Upper lobe of right lung (tissue), 1 donor: ENCODE measurements around the gene CAMKMT. TPM values are rescaled to one million over a fixed set of nuclear protein-coding genes. Genes with fewer than 3 reads are reported as not detected.

Source experiments
- ATAC-seq: fragments of 200-7000 bp; cut with Tn5 transposase; one replicate; pipeline ENCODE4 v1.9.1; 2020; ENCODE audit warnings: mild to moderate bottlenecking, moderate library complexity
- DNase-seq: peaks from one replicate; pipeline ENCODE4 v3.0.0-alpha.2; 2020
- H3K27ac ChIP-seq: fragments of 200-600 bp; one replicate; pipeline ENCODE4 v1.8.0; 2022
- H3K27me3 ChIP-seq: fragments of 200-600 bp; one replicate; pipeline ENCODE4 v1.8.0; 2022; ENCODE audit warnings: mild to moderate bottlenecking
- H3K36me3 ChIP-seq: fragments of 200-600 bp; one replicate; pipeline ENCODE4 v1.8.0; 2022
- H3K4me1 ChIP-seq: fragments of 200-600 bp; one replicate; pipeline ENCODE4 v1.8.0; 2022
- H3K4me3 ChIP-seq: fragments of 200-600 bp; one replicate; pipeline ENCODE4 v1.8.0; 2022; ENCODE audit warnings: mild to moderate bottlenecking
- H3K9me3 ChIP-seq: fragments of 200-600 bp; one replicate; pipeline ENCODE4 v1.8.0; 2022
- CTCF ChIP-seq: fragments of 200-600 bp; IDR thresholded peaks from one replicate; pipeline ENCODE4 v1.8.0; 2022; ENCODE audit warnings: antibody characterized with exemption
- intact Hi-C: fragments of 100-400 bp; cut with DNase I; formaldehyde crosslinking; loops from one replicate; pipeline ENCODE4 v1.11.0; 2022
- total RNA-seq: library from RNA; stranded (reverse); fragmentation: NEBNext Ultra II Directional; extraction: Animal tissue kit (Norgen Biotek cat#: 25700); gene quantifications from one replicate; pipeline ENCODE4 v1.2.1, GENCODE V29; 2021
- donor health status: DM: no; HTN: yes; CAD: no; lungs with severe emphysema.

The CAMKMT gene
- total RNA-seq, 1 donor from 2014 or later = 10.5 TPM

DNA sequence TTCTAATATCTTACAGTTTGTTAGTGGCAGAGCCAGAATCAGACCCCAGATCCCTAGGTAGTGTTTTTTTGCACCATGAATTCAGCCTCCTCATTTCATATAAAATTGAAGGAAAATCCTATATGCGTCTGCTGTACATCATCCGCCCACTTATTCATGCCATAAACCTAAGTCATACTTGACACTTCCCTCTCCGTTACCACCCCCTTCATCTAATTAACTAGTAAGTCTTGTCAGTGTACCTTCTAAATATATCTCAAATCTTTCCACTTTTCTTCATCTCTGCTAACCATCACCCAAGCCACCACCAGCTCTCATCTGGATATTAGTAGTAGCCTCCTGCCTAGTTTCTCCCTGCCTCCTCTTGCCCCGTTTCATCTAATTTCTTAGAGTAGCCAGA, 331.1 kb downstream of the CAMKMT start:
- no peak for DNase-seq

DNA sequence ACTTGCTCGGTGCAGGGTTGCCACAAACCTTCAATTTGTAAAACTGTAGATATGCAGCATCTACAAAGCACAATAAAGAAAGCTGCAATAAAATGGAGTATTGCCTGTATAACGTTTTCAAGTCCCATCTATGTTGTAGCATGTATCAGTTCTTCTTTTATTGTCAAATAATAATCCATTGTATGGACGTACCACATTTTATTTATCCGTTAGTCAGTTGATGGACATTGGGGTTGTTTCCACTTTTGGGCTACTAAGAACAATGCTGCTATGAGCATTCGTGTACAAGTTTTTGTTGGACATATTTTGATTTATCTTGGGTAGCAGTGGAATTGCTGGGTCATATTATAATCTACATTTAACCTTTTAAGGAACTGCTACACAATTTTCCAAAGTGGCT, 339.1 kb downstream of the CAMKMT start:
- no peak for TF ChIP-seq CTCF
- H3K36me3 ChIP-seq = no peaks in the 10 kb centered on the region
- DNase-seq = no peak
- H3K4me3 ChIP-seq = no peak overlapping the region
- H3K27me3 ChIP-seq = no peaks in the 10 kb centered on the region
- intact Hi-C loops = no loop called here
- ATAC-seq = no peak
- no peaks in the 10 kb centered on the region for H3K4me1 ChIP-seq
- H3K9me3 ChIP-seq = no peaks in the 10 kb centered on the region
- no peak overlapping the region for H3K27ac ChIP-seq

More for the DNA sequence above, 331.1 kb downstream of the CAMKMT start:
- Histone ChIP-seq H3K4me3 (no peak overlapping the region), H3K36me3 (no peaks in the 10 kb centered on the region), H3K9me3 (no peaks in the 10 kb centered on the region), H3K27me3 (no peaks in the 10 kb centered on the region), H3K4me1 (no peaks in the 10 kb centered on the region), H3K27ac (no peak overlapping the region)
- TF ChIP-seq CTCF = no peak
- intact Hi-C loops = no loop called here
- ATAC-seq = no peak

- Histone ChIP-seq H3K27me3 (no peaks in the 10 kb centered on the region), H3K36me3 (no peaks in the 10 kb centered on the region), H3K4me3 (no peak overlapping the region), H3K27ac (no peak overlapping the region), H3K4me1 (no peaks in the 10 kb centered on the region), H3K9me3 (no peaks in the 10 kb centered on the region)
- ATAC-seq (no peak), DNase-seq (no peak)
- TF ChIP-seq CTCF = no peak
- intact Hi-C loops = no loop called here
These were observed 343.6 kb downstream of the CAMKMT start for GRCh38 chr2:44705356-44705755.

GRCh38 chr2:44705876-44706480, 344.2 kb downstream of the CAMKMT start:
- no peak overlapping the region for H3K4me3 ChIP-seq
- no peak for DNase-seq

DNA sequence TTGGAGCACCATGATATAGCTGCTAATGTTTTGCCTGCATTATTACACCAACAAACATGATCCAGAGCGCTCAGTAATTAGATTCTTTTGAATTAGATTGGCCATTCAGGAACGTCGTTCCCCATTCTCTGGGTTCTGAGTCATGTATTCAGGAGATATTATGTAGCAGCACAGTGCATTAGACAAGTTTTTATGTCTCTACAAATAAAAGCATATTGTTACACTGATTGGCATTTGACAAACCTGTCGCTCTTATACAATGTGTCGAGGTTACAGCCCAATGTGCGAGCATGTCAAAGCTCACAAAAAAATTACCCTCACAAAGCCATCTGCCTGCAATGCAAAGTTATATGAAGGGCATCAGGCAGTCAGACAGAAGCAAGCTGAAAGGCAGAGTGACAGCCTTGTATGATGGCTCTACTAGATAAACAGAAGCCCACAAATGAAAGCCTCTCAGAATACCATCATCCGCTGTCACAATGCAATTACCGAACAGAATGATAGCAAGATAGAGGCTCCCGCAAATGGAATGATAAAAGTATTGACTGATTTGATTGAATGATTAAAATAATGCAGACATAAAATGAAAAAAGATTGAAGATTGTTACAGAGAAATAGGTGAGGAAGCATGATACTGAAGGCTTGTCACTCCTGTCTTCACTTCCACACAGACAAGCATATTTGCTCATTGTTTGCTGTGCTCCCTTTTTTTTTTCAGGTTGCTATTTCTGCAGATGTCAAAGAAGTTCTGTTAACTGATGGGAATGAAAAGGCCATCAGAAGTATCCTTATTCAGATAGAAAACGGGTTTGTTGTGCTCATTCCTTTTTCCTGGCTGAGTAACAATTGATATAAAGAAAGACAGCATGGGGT, 345.2 kb downstream of the CAMKMT start:
- Histone ChIP-seq H3K4me3 (no peak overlapping the region), H3K27ac (no peak overlapping the region), H3K9me3 (no peaks in the 10 kb centered on the region), H3K27me3 (no peaks in the 10 kb centered on the region), H3K4me1 (no peaks in the 10 kb centered on the region), H3K36me3 (no peaks in the 10 kb centered on the region)
- DNase-seq (no peak), ATAC-seq (no peak)
- TF ChIP-seq CTCF = no peak
- intact Hi-C loops = no loop called here

More at GRCh38 chr2:44705876-44706480, 344.2 kb downstream of the CAMKMT start:
- intact Hi-C loops = no loop called here
- Histone ChIP-seq H3K27ac (no peak overlapping the region), H3K4me1 (no peaks in the 10 kb centered on the region), H3K9me3 (no peaks in the 10 kb centered on the region), H3K36me3 (no peaks in the 10 kb centered on the region), H3K27me3 (no peaks in the 10 kb centered on the region)
- no peak for TF ChIP-seq CTCF
- ATAC-seq = no peak
